GM18907 (cell line): ENCODE measurements around the gene MACROD2.

Source experiments
- ATAC-seq: cut with Tn5 transposase; IDR thresholded peaks from one replicate; pipeline ENCODE4 v1.9.1; 2021; ENCODE audit warnings: mild to moderate bottlenecking, moderate library complexity; ENCODE audit not compliant: unreplicated experiment

The MACROD2 gene

DNA sequence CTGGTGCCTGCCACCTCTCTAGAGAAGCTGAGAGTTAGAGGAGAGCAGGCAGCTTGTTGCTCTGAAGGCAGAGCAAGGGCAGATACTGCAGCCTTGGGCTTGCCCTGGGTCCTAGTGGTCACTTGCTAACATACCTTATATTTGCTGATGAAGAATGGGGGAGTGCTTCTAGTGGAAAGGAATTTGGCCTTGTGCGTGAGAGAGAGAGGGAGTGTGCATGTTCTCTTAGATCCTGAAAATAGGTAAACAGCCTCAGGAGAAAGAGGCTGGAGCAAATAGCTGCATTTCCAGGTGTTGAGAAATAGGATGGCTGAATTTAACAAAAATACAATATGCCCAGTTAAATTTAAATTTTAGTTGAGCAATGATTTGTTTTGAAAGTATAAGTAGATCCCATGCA is 1066.6 kb downstream of the MACROD2 start:
- no peak for ATAC-seq

- ATAC-seq = no peak
Measured at GRCh38 chr20:15063081-15063480, 1067.8 kb downstream of the MACROD2 start.

GRCh38 chr20:15064741-15065140 is 1069.4 kb downstream of the MACROD2 start:
- ATAC-seq = no peak

DNA sequence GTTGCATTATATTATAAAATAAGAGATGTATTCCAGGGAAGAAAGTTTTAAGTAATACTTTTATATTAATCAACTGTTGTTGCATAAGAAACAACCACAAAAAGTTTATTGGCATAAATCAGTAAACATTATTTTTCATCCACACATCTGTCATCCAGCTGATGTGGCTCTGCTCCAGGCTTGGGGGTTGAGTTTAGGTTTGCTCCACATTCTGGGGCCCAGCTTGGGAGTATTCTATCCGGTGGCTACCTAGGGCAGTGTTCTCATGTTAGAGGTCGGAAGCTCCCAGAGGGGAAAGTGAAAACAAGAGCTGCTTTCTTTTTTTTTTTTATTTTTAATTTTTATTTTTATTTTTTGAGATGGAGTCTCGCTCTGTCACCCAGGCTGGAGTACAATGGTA is 1070.5 kb downstream of the MACROD2 start:
- ATAC-seq = no peak

DNA sequence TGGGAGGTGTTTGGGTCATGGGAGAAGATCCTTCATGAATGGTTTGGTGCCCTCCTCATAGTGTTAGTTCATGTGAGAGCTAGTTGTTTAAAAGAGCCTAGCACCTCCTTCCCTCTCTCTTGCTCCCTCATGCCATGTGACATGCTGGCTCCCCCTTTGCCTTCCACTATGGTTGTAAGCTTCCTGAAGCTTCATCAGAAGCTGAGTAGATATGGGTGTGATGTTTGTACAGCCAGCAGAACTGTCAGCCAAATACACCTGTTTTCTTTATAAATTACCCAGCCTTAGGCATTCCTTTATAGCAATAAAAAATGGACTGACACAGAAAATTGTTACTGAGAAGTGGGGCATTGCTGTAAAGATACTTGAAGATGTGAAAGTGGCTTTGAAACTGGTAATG is 1073.2 kb downstream of the MACROD2 start:
- no peak for ATAC-seq

GRCh38 chr20:15069355-15069754 is 1074.0 kb downstream of the MACROD2 start:
- no peak for ATAC-seq

DNA sequence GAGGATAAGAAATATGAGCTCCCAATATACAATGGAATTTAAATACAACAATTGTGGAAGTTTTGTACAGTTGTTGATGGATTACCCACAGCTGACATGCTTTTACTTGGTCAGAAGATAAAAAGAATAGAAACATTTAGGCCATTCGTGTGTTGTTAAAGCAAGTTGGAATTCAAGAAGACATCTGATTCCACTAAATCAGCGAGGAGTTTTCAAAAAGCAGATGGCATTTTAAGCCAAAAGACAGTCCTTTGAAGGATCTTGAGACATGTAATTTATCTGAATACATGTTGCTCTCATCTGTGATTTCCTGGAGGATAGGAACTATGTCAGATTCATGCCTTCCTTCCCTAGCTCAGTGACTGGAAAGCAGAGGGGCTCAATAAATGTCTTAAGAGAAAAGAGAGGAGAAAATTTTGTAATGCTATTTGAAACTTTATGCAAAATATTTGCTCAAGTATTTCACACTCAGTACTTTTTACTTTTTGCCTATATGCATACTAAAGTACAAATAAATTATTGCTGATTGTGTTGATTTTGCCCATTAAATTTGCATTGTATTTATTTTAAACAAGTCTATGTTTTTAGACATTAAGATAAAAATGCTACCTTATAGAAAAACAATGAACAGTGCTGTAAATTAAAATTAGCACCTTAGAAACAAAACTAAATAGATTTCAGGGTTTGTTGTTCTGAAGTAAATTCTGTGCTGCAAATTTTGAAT is 1075.9 kb downstream of the MACROD2 start:
- ATAC-seq = no peak

GRCh38 chr20:15072316-15072715 is 1077.0 kb downstream of the MACROD2 start:
- no peak for ATAC-seq

DNA sequence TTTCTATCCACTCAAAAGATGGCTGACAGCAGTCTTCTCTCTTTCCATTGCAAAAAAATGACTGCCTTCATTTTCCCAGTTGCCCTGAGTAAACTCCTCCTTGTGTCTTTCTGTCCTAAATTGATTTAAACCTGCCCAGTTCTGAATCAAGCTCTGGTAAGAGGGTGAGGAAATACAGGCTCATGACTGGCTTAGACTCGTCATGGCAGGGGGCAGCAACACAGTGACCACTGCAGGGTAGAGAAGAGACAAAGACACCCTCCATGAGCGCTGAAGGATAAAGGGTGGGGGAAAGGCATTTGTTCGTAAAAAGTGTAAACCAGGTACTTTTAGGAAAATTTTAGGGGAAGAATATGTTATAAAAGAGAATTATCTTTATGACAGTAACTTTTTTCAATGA is 1080.3 kb downstream of the MACROD2 start:
- ATAC-seq = no peak

- no peak for ATAC-seq
Measured at GRCh38 chr20:15076785-15077184, 1081.5 kb downstream of the MACROD2 start.

DNA sequence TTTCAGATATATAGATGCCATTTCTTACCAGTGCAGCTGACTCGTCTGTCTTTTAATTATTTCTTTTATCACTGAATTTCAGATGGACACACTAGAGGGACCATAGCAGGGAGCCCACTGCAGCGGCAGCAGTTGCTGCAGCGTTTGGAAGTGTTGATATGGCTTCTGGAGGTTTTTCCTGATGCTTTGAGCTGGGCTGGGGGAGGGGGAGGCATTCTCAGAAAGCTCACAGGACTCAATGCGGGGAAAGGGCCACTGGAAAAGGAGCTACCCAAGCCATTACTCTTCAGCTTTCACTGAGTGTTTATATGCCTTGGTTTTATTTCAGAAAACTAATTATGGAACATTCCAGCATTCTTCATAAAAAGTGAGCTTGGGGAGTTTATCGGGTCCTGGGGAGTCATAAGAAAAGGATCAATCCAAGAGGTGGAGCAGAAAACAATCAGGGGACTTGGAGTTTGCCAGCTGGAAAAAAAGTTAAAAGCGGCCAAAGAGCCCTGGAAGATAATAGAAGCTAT is 1082.5 kb downstream of the MACROD2 start:
- ATAC-seq = no peak

GRCh38 chr20:15079594-15080340 is 1084.5 kb downstream of the MACROD2 start:
- no peak for ATAC-seq

DNA sequence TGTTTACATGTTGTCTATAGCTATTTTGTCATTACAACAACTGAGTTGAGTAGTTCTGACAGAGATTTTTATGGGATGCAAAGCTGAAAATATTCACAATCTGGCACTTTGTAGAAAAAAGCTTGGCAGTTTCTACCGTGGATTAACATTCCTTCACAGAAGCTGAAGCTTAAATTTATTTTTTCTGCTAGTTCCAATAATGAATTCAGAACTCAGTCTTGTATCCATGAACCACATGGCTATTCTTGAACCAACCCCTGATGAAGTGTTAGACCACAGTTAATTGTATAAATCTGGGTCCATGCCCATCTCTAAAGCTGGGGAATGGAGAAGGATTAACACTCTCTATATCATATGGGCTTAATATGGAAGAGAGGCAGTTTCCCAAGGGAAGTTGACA is 1085.9 kb downstream of the MACROD2 start:
- ATAC-seq = no peak

DNA sequence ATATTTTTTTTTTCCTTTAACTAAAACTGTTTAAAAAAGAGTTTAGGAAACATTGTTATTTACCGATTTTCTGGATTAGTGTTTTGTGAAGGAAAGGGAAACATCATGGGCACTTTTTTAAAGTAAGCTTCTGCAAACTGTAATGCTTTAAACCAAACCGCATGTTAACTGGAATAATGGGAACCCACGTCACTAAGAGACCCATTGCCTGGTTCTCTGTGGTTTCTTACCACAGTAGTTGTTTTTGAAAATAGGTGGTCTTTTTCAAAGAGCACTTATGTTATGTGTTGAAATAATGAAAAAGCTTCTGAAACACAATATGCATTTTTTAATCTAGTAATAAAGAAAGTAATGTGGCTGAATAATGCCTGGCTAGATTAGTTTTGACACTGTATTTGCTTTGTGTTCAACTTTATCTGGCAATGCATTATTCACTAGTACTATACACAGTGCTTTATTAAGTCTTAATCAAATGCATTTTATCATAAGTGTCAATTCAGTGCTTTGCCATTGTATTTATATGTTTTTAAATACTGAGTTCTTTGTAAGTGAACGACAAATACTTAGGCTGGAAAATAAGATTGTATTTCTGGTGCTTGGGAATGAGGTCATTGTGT is 1096.2 kb downstream of the MACROD2 start:
- no peak for ATAC-seq

- no peak for ATAC-seq
Measured at GRCh38 chr20:15098351-15098750, 1103.0 kb downstream of the MACROD2 start.

- ATAC-seq = no peak
Measured at GRCh38 chr20:15099130-15099529, 1103.8 kb downstream of the MACROD2 start.

- ATAC-seq = peak; percentile 78
Measured at GRCh38 chr20:15100506-15101160, 1105.3 kb downstream of the MACROD2 start.

DNA sequence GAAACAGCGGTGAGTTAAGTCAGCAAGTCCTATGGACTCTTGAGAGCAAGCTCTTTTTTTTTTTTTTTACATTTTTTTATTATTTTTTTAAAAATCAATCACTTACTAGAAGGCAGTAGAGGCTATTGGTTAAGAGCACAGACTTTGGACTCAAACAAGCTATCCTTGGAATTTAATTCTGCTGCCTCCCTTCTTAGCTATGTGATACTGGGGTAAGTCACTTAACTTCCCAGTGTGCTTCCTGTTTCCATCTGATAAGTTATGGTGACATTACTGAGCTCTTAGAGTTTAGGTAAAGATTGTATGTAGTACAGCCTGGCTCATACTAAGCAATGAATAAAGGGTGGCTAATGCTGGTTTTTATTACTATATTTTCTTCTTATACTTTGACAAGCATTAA is 1112.6 kb downstream of the MACROD2 start:
- ATAC-seq = no peak

- no peak for ATAC-seq
Measured at GRCh38 chr20:15109494-15109893, 1114.2 kb downstream of the MACROD2 start.

GRCh38 chr20:15111654-15112053 is 1116.3 kb downstream of the MACROD2 start:
- no peak for ATAC-seq

GRCh38 chr20:15113144-15113773 is 1117.9 kb downstream of the MACROD2 start:
- ATAC-seq = no peak
